GM18511 (cell line): ENCODE results near the gene SIRT2.
"Not testable (repeated sequence)": the region's sequence is repeated elsewhere in the genome, so short reads cannot be mapped to it uniquely, and the experiment has no call there.

ENCODE experiments used
- ATAC-seq: cut with Tn5 transposase; IDR thresholded peaks from one replicate; pipeline ENCODE4 v1.9.1; 2021; ENCODE audit warnings: mild to moderate bottlenecking, moderate library complexity; ENCODE audit not compliant: unreplicated experiment

SIRT2 gene

GRCh38 chr19:38899447-38900201 is at the start of gene SIRT2, which contains the start of gene NFKBIB:
TSS of gene SIRT2 (minus strand) at chr19:38899618. CDS start at chr19:38899521, 97 bp downstream.
TSS of gene NFKBIB (plus strand) at chr19:38899969. CDS start at chr19:38900033, 64 bp downstream.
- peak; percentile 93 for ATAC-seq

GRCh38 chr19:38946229-38947010 is 47.0 kb upstream of the SIRT2 start:
- no peak for ATAC-seq

GRCh38 chr19:38945562-38946228 is 46.3 kb upstream of the SIRT2 start:
- no peak for ATAC-seq

- no peak for ATAC-seq
These were observed 45.6 kb upstream of the SIRT2 start for GRCh38 chr19:38944981-38945506.

- no peak for ATAC-seq
These were observed 43.2 kb upstream of the SIRT2 start for GRCh38 chr19:38942471-38943181.

GRCh38 chr19:38941979-38942378 is 42.6 kb upstream of the SIRT2 start:
- ATAC-seq = no peak

- not testable (repeated sequence) for ATAC-seq
These were observed 42.0 kb upstream of the SIRT2 start for GRCh38 chr19:38941466-38941865.

GRCh38 chr19:38939957-38940356 is 40.5 kb upstream of the SIRT2 start:
- ATAC-seq = no peak

GRCh38 chr19:38933544-38933943 is 34.1 kb upstream of the SIRT2 start:
- ATAC-seq = no peak

GRCh38 chr19:38932425-38933179 is 33.2 kb upstream of the SIRT2 start:
- ATAC-seq = no peak

GRCh38 chr19:38931521-38931793 is 32.0 kb upstream of the SIRT2 start:
- no peak for ATAC-seq

- ATAC-seq = peak; percentile 93
These were observed 31.5 kb upstream of the SIRT2 start, which contains the start of gene MRPS12 for GRCh38 chr19:38930776-38931520. TSS of gene MRPS12 (plus strand) at chr19:38930944. CDS start at chr19:38931295, 351 bp downstream.

- ATAC-seq = peak; percentile 75
These were observed 30.7 kb upstream of the SIRT2 start, which contains the start of gene SARS2 for GRCh38 chr19:38929929-38930775. TSS of gene SARS2 (minus strand) at chr19:38930763. CDS start at chr19:38930736, 27 bp downstream.

- ATAC-seq = no peak
These were observed 29.1 kb upstream of the SIRT2 start for GRCh38 chr19:38928391-38929001.

- ATAC-seq = no peak
These were observed 25.0 kb upstream of the SIRT2 start for GRCh38 chr19:38924388-38924787.

- ATAC-seq = no peak
These were observed 23.1 kb upstream of the SIRT2 start for GRCh38 chr19:38922482-38922881.

- no peak for ATAC-seq
These were observed 22.2 kb upstream of the SIRT2 start for GRCh38 chr19:38921420-38922274.
